H1 (cell line): ENCODE measurements around the gene CACNA1D. TPM values are rescaled to one million over a fixed set of nuclear protein-coding genes. Genes with fewer than 3 reads are reported as not detected.

Source experiments
- CTCF ChIA-PET: fragments of 300-600 bp; sonication (Branson Sonifier 250); formaldehyde crosslinking; loops from one replicate; lab custom pipeline; 2021; ENCODE audit not compliant: partially characterized antibody; lab: Charles Lee
- POLR2A ChIA-PET: fragments of 300-600 bp; sonication (Branson Sonifier 250); formaldehyde crosslinking; loops from one replicate; lab custom pipeline; 2021; ENCODE audit warnings: inconsistent platforms; ENCODE audit not compliant: partially characterized antibody; lab: Charles Lee
- DNase-seq, 2 experiments: peaks; one replicate each; pipeline versions ENCODE4 v3.0.0 to v3.0.0-alpha.2; 2010 to 2022; ENCODE audit warnings: low spot score in 2 of 2, low read depth in 1 of 2, mixed read lengths in 1 of 2
- FAIRE-seq: peaks from 2 replicates; lab custom pipeline; 2011; peaks lifted over from hg19 to GRCh38; lab: Jason Lieb, UNC
- H2AFZ ChIP-seq: 2 replicates; pipeline ENCODE4 v1.8.1; 2012; ENCODE audit warnings: low read length, inconsistent platforms
- H2AK5ac ChIP-seq: 2 replicates; pipeline ENCODE4 v1.6.1; 2013; ENCODE audit warnings: low read depth, low read length
- H2BK120ac ChIP-seq: replicated peaks from 2 replicates; pipeline ENCODE3; 2013; ENCODE audit warnings: low read depth, low read length, inconsistent platforms
- H2BK12ac ChIP-seq: 2 replicates; pipeline ENCODE4 v1.6.1; 2013; ENCODE audit warnings: low read depth, low read length
- H2BK15ac ChIP-seq: 2 replicates; pipeline ENCODE4 v1.6.1; 2013; ENCODE audit warnings: low read length
- H2BK20ac ChIP-seq: 2 replicates; pipeline ENCODE4 v1.6.1; 2013; ENCODE audit warnings: low read length
- H2BK5ac ChIP-seq: 2 replicates; pipeline ENCODE4 v1.6.1; 2013; ENCODE audit warnings: low read depth, low read length
- H3K14ac ChIP-seq: 2 replicates; pipeline ENCODE4 v1.6.1; 2013; ENCODE audit warnings: inconsistent platforms; ENCODE audit not compliant: insufficient read length
- H3K18ac ChIP-seq: 2 replicates; pipeline ENCODE4 v1.6.1; 2013; ENCODE audit warnings: low read length; ENCODE audit errors: extremely low read depth
- H3K23ac ChIP-seq: 2 replicates; pipeline ENCODE4 v1.6.1; 2013; ENCODE audit warnings: inconsistent platforms; ENCODE audit not compliant: insufficient read length
- H3K23me2 ChIP-seq: 2 replicates; pipeline ENCODE4 v1.6.1; 2013; ENCODE audit warnings: low read depth, low read length
- H3K27ac ChIP-seq: 2 replicates; pipeline ENCODE4 v1.6.1; 2011; ENCODE audit warnings: low read depth, low read length, inconsistent platforms
- H3K27me3 ChIP-seq, 4 experiments: replicated peaks in 1 of 4; 1 replicate in 1 of 4; 2 replicates in 3 of 4; pipeline versions ENCODE4 v1.6.1 to v1.8.1; 2011 to 2013; ENCODE audit warnings: low read length in 3 of 4, mild to moderate bottlenecking in 3 of 4, inconsistent platforms in 2 of 4, mixed read lengths in 2 of 4, moderate library complexity in 1 of 4; ENCODE audit not compliant: control insufficient read depth in 3 of 4, insufficient read depth in 3 of 4; ENCODE audit errors: extremely low read depth in 1 of 4
- H3K36me3 ChIP-seq, 4 experiments: 2 replicates each; pipeline versions ENCODE4 v1.6.1 to v1.8.1; 2011 to 2013; ENCODE audit warnings: mild to moderate bottlenecking in 4 of 4, low read length in 3 of 4, moderate library complexity in 2 of 4, control low read depth in 1 of 4, inconsistent platforms in 1 of 4; ENCODE audit not compliant: insufficient read depth in 4 of 4, control insufficient read depth in 2 of 4
- H3K4ac ChIP-seq: replicated peaks from 2 replicates; pipeline ENCODE3; 2013; ENCODE audit warnings: low read length, low read depth, mixed read lengths, inconsistent platforms; ENCODE audit not compliant: insufficient read length
- H3K4me1 ChIP-seq, 4 experiments: replicated peaks in 1 of 4; 1 replicate in 1 of 4; 2 replicates in 3 of 4; pipeline versions ENCODE4 v1.6.1 to v1.8.1; 2011 to 2013; ENCODE audit warnings: low read length in 3 of 4, inconsistent platforms in 2 of 4, mixed read lengths in 1 of 4; ENCODE audit not compliant: insufficient read depth in 4 of 4, control insufficient read depth in 3 of 4
- H3K4me2 ChIP-seq, 2 experiments: 2 replicates each; pipeline versions ENCODE4 v1.6.1 to v1.8.1; 2011 to 2013; ENCODE audit warnings: low read depth in 2 of 2, low read length in 2 of 2, control low read depth in 1 of 2, inconsistent platforms in 1 of 2, mild to moderate bottlenecking in 1 of 2; ENCODE audit not compliant: insufficient read depth in 1 of 2
- H3K4me3 ChIP-seq, 4 experiments: fragments of 200-600, 300-600 bp in 1 of 4; sonication (generic), shearing (Covaris generic), sonication (Bioruptor Twin) in 1 of 4; 2 replicates each; pipeline versions ENCODE4 v1.5.1 to v1.8.1; 2011 to 2016; ENCODE audit warnings: low read length in 4 of 4, low read depth in 3 of 4, control low read depth in 2 of 4, inconsistent platforms in 2 of 4, mild to moderate bottlenecking in 2 of 4, mixed read lengths in 1 of 4, moderate library complexity in 1 of 4; ENCODE audit not compliant: insufficient read depth in 2 of 4; ENCODE audit errors: extremely low read depth in 1 of 4
- H3K56ac ChIP-seq: replicated peaks from 2 replicates; pipeline ENCODE3; 2013; ENCODE audit warnings: low read depth, mild to moderate bottlenecking, mixed read lengths, low read length, inconsistent platforms; ENCODE audit not compliant: insufficient read length
- H3K79me1 ChIP-seq: 2 replicates; pipeline ENCODE4 v1.6.1; 2013; ENCODE audit warnings: low read depth, low read length, control low read depth
- H3K79me2 ChIP-seq, 2 experiments: 2 replicates each; pipeline versions ENCODE4 v1.6.1 to v1.8.1; 2012 to 2013; ENCODE audit warnings: low read length in 2 of 2, mild to moderate bottlenecking in 2 of 2, inconsistent platforms in 1 of 2; ENCODE audit not compliant: insufficient read depth in 2 of 2, control insufficient read depth in 1 of 2
- H3K9ac ChIP-seq, 4 experiments: replicated peaks in 1 of 4; 1 replicate in 1 of 4; 2 replicates in 3 of 4; pipeline versions ENCODE4 v1.6.1 to v1.8.1; 2011 to 2013; ENCODE audit warnings: low read depth in 3 of 4, low read length in 3 of 4, control low read depth in 2 of 4, mild to moderate bottlenecking in 2 of 4, moderate library complexity in 2 of 4, inconsistent platforms in 1 of 4; ENCODE audit errors: extremely low read depth in 1 of 4
- H3K9me3 ChIP-seq, 2 experiments: 2 replicates each; pipeline versions ENCODE4 v1.6.1 to v1.8.1; 2012 to 2013; ENCODE audit warnings: mild to moderate bottlenecking in 2 of 2, moderate library complexity in 2 of 2, control low read depth in 1 of 2, inconsistent platforms in 1 of 2, low read depth in 1 of 2, low read length in 1 of 2, mixed read lengths in 1 of 2; ENCODE audit not compliant: insufficient read depth in 2 of 2
- H4K20me1 ChIP-seq, 2 experiments: replicated peaks in 1 of 2; 2 replicates each; pipeline versions ENCODE3 to v1.8.1; 2011 to 2013; ENCODE audit warnings: inconsistent platforms in 2 of 2, low read length in 2 of 2, mild to moderate bottlenecking in 1 of 2; ENCODE audit not compliant: insufficient read depth in 2 of 2, control insufficient read depth in 1 of 2
- H4K5ac ChIP-seq: 2 replicates; pipeline ENCODE4 v1.6.1; 2013; ENCODE audit warnings: low read length, low read depth, mixed read lengths, inconsistent platforms; ENCODE audit not compliant: insufficient read length
- H4K8ac ChIP-seq: 2 replicates; pipeline ENCODE4 v1.8.0; 2013; ENCODE audit warnings: mild to moderate bottlenecking, moderate library complexity, low read length, inconsistent platforms; ENCODE audit not compliant: insufficient read depth; ENCODE audit errors: extremely low read depth
- H4K91ac ChIP-seq: replicated peaks from 2 replicates; pipeline ENCODE3; 2013; ENCODE audit warnings: low read length, mixed read lengths, inconsistent platforms; ENCODE audit not compliant: insufficient read length
- BACH1 ChIP-seq: IDR thresholded peaks from 2 replicates; pipeline ENCODE4 v1.6.1; 2012; ENCODE audit warnings: low read length, improper control_type of control experiment
- FOSL1 ChIP-seq: IDR thresholded peaks from 2 replicates; pipeline ENCODE4 v1.6.1; 2011; ENCODE audit warnings: mild to moderate bottlenecking, low read depth, low read length, moderate library complexity; ENCODE audit not compliant: insufficient read depth
- TAF7 ChIP-seq: optimal IDR thresholded peaks from 2 replicates; pipeline ENCODE3; 2011; ENCODE audit warnings: low read depth, mild to moderate bottlenecking, inconsistent platforms, low read length, moderate library complexity, borderline replicate concordance
- WGBS, 2 experiments: shearing (Covaris generic) in 1 of 2; methylation state at CpG; one replicate each; pipeline versions ENCODE4 v1.1.6 to v1.1.7; 2013 to 2015; ENCODE audit warnings: low lambda C conversion rate in 2 of 2, mixed read lengths in 2 of 2, inconsistent platforms in 1 of 2, low coverage in 1 of 2, missing lambda C conversion rate in 1 of 2; ENCODE audit not compliant: insufficient replicate concordance in 2 of 2, insufficient coverage in 1 of 2, insufficient read length in 1 of 2; ENCODE audit errors: extremely low coverage in 1 of 2, missing lambda C conversion rate in 1 of 2; 5-methylcytosine and 5-hydroxymethylcytosine counted together
- polyA plus RNA-seq, 7 experiments: library from polyadenylated mRNA; depleted of rRNA in 3 of 7; stranded (reverse) in 5 of 7; unstranded in 2 of 7; fragments of >200 nt in 5 of 7; fragments of 200-250 nt in 2 of 7; gene quantifications; 1 replicate in 5 of 7; 2 replicates in 1 of 7; 4 replicates in 1 of 7; pipeline versions ENCODE4 v1.2.1 to v1.2.3, GENCODE V29; 2011 to 2013; ENCODE audit warnings: missing spikeins in 2 of 7, mixed read lengths in 2 of 7
- total RNA-seq: library from RNA; stranded (reverse); fragmentation: NEBNext Ultra II Directional; extraction: Animal tissue kit (Norgen Biotek cat#: 25700); gene quantifications from 2 replicates; pipeline ENCODE4 v1.2.1, GENCODE V29; 2021

The CACNA1D gene
- total and polyA plus RNA-seq, 2 of the 8 experiments (the other 6 are each of a cell fraction or from before 2014, with no cell fraction given), result 2.0 to 2.9 TPM

DNA sequence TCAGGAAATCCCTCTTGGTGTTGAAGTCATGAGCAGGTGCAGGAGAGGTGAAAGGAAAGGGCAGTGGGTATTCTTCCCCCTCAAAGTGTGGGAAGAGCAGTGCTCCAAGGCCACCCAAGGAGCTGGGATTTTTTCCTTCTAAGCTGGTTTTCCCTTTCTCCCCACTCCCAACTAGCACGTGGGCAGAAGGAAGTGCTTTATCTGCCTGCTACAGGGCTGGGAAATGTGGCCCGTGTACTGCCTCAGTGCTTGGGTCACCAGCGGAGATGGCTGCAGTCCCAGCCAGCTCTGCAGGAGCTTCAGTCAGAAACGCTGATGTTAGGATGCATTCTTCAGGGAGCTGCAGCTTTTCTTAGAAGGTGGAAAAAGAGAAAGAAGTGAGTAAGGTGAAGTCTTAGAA lies 99.2 kb downstream of the CACNA1D start:
- Histone ChIP-seq H3K4me1 (no peaks in the 10 kb centered on the region), H4K5ac (no peak overlapping the region), H2BK20ac (no peak overlapping the region), H2BK5ac (no peak overlapping the region), H4K8ac (no peak overlapping the region), H2AFZ (no peak overlapping the region), H3K14ac (no peak overlapping the region), H2AK5ac (no peak overlapping the region), H3K79me2 (no peaks in the 10 kb centered on the region), H2BK12ac (no peak overlapping the region), H3K79me1 (no peaks in the 10 kb centered on the region), H3K23ac (no peak overlapping the region), H3K9me3 (0 out of 4 replicates have a peak, but pooled peaks cover 0 to 4% of the 10 kb centered on the region in 2 experiments), H4K20me1 (no peaks in the 10 kb centered on the region), H3K27ac (no peak overlapping the region), H3K27me3 (no peaks in the 10 kb centered on the region), H3K4ac (no peak overlapping the region), H3K56ac (no peak overlapping the region), H3K9ac (no peak overlapping the region), H4K91ac (no peak overlapping the region), H2BK120ac (no peak overlapping the region), H3K4me3 (no peak overlapping the region), H2BK15ac (no peak overlapping the region), H3K36me3 (no peaks in the 10 kb centered on the region), H3K18ac (no peak overlapping the region), H3K4me2 (no peak overlapping the region), H3K23me2 (no peaks in the 10 kb centered on the region)
- no peak for TF ChIP-seq TAF7
- no peak for TF ChIP-seq FOSL1
- TF ChIP-seq BACH1, result no peak
- ChIA-PET POLR2A (no interaction called here), CTCF (interaction anchor here (0.9 to 2.1 kb wide), 3 partner anchors 10 to 218 kb away, joined by 4 to 5 read pairs (median 4); no protein-coding TSS in a partner anchor)
- DNase-seq (peak in 1 of 2 experiments; percentile 26), FAIRE-seq (no peak)
- 83% methylated on average over 4 of the region's 4 CpGs; no CpG with 5 or more reads in 1 of the 2 experiments for WGBS, 2 experiments
